WTC11 (cell line): Measurements from ENCODE around the gene VSTM2L. TPM values are rescaled to one million over a fixed set of nuclear protein-coding genes. Genes with fewer than 3 reads are reported as not detected.

Experiments
- ATAC-seq: fragments of 200-7000 bp; cut with Tn5 transposase; 2 replicates; pipeline ENCODE4 v1.10.0; 2021; ENCODE audit warnings: mild to moderate bottlenecking, moderate library complexity
- CTCF ChIA-PET: fragments of 300-600 bp; sonication (Branson Sonifier 250); formaldehyde crosslinking; loops from one replicate; lab custom pipeline; 2021; ENCODE audit warnings: antibody characterized with exemption; lab: Charles Lee
- POLR2A ChIA-PET: fragments of 350-600 bp; sonication (Branson Sonifier 250); formaldehyde crosslinking; loops from one replicate; lab custom pipeline; 2021; ENCODE audit warnings: antibody characterized with exemption; lab: Charles Lee
- DNase-seq: peaks from one replicate; pipeline ENCODE4 v3.0.0; 2021; ENCODE audit warnings: low spot score
- H3K27ac Mint-ChIP-seq: 2 replicates; pipeline ENCODE4 v1.8.0; 2021; ENCODE audit warnings: mixed read lengths
- H3K27me3 Mint-ChIP-seq: 2 replicates; pipeline ENCODE4 v1.8.0; 2021; ENCODE audit warnings: low read depth, mild to moderate bottlenecking, moderate library complexity, mixed read lengths
- H3K36me3 Mint-ChIP-seq: 2 replicates; pipeline ENCODE4 v1.8.0; 2021; ENCODE audit warnings: mixed read lengths
- H3K4me1 Mint-ChIP-seq: 2 replicates; pipeline ENCODE4 v1.8.0; 2022; ENCODE audit warnings: mixed read lengths
- H3K4me3 Mint-ChIP-seq: 2 replicates; pipeline ENCODE4 v1.8.0; 2021; ENCODE audit warnings: mild to moderate bottlenecking, moderate library complexity, mixed read lengths
- H3K9me3 Mint-ChIP-seq: 2 replicates; pipeline ENCODE4 v1.8.0; 2021; ENCODE audit warnings: mixed read lengths
- ARID4B ChIP-seq: sonication (generic); formaldehyde crosslinking; IDR thresholded peaks from 2 replicates; pipeline ENCODE4 v1.8.0; 2023; ENCODE audit warnings: missing genetic modification reagents, mild to moderate bottlenecking, borderline replicate concordance
- E2F5 ChIP-seq: sonication (generic); formaldehyde crosslinking; IDR thresholded peaks from 2 replicates; pipeline ENCODE4 v1.8.1; 2022; ENCODE audit warnings: mild to moderate bottlenecking, moderate library complexity, missing genetic modification reagents
- GTF2I ChIP-seq: fragments of 250-450 bp; sonication (Bioruptor Pico); conservative IDR thresholded peaks from 2 replicates; pipeline ENCODE4 v1.4.0; 2021; ENCODE audit warnings: mild to moderate bottlenecking
- MAX ChIP-seq: sonication (generic); formaldehyde crosslinking; IDR thresholded peaks from 2 replicates; pipeline ENCODE4 v1.8.0; 2022; ENCODE audit warnings: mild to moderate bottlenecking, missing genetic modification reagents
- PRDM15 ChIP-seq: sonication (generic); formaldehyde crosslinking; IDR thresholded peaks from 2 replicates; pipeline ENCODE4 v1.8.0; 2022; ENCODE audit warnings: missing genetic modification reagents
- TEAD4 ChIP-seq: sonication (generic); formaldehyde crosslinking; IDR thresholded peaks from 2 replicates; pipeline ENCODE4 v1.8.0; 2022; ENCODE audit warnings: mild to moderate bottlenecking, missing genetic modification reagents
- ZNF121 ChIP-seq: sonication (generic); formaldehyde crosslinking; IDR thresholded peaks from 2 replicates; pipeline ENCODE4 v1.8.0; 2023; ENCODE audit warnings: missing genetic modification reagents
- ZNF219 ChIP-seq: sonication (generic); formaldehyde crosslinking; IDR thresholded peaks from 2 replicates; pipeline ENCODE4 v1.8.0; 2023; ENCODE audit warnings: missing genetic modification reagents, mild to moderate bottlenecking, borderline replicate concordance
- ZNF416 ChIP-seq: fragments of 250-450 bp; sonication (Bioruptor Pico); IDR thresholded peaks from 2 replicates; pipeline ENCODE4 v1.9.0; 2021; ENCODE audit warnings: mild to moderate bottlenecking, inconsistent platforms
- total RNA-seq: library from RNA; stranded (reverse); gene quantifications from 3 replicates; pipeline ENCODE4 v1.2.3, GENCODE V29; 2021
- TF ChIP-seq, protein P1 (sequence below): fragments of 200-600 bp; IDR thresholded peaks from 2 replicates; pipeline ENCODE4 v1.8.0; 2022; ENCODE audit warnings: antibody characterized with exemption
- TF ChIP-seq, protein P2 (sequence below): sonication (generic); formaldehyde crosslinking; IDR thresholded peaks from 2 replicates; pipeline ENCODE4 v1.8.0; 2022; ENCODE audit warnings: mild to moderate bottlenecking, missing genetic modification reagents

The VSTM2L gene
- total RNA-seq, 1 experiment from 2014 or later: 1.9 TPM

DNA sequence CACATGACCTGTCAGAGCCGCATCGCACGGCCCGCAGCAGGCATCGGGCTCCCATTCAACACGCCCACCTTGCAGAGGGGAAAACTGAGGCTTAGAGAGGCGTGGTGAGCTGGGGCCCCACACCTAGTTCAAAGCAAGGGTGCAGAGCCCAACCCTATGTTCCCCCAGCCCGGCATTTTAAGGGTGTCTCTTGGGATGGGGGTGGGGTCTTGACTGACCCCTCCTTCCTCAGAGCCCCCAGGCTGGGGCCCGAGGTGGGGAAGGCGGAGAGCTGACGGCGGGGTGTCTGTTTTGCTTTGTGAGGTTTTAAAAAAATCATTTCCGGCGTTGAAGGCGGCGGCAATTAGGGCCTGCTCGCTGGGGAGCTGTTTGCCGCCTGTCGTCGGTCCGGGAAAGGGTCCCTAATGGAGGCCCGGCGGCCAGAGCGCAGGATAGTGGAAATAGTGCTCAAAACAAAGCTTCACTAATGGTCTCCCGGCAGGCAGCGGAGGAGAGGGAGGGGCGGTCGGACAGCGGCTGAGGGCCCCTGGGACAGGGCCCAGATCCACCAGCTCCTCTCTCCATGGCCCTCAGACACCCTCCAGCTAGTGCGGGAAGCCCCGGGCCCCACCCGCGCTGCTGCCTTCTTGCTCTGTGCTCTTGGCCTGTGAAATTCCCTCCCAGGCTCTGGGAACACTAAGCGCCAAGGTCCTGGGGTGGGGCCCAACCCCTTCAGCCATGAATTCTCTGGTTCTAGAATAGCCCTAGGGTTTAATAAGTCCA lies 11.9 kb downstream of the VSTM2L start (continued):
- TF ChIP-seq ARID4B (CRISPR knock-in tag): no peak
- TF ChIP-seq ZNF416: no peak
- TF ChIP-seq, protein P1, sequence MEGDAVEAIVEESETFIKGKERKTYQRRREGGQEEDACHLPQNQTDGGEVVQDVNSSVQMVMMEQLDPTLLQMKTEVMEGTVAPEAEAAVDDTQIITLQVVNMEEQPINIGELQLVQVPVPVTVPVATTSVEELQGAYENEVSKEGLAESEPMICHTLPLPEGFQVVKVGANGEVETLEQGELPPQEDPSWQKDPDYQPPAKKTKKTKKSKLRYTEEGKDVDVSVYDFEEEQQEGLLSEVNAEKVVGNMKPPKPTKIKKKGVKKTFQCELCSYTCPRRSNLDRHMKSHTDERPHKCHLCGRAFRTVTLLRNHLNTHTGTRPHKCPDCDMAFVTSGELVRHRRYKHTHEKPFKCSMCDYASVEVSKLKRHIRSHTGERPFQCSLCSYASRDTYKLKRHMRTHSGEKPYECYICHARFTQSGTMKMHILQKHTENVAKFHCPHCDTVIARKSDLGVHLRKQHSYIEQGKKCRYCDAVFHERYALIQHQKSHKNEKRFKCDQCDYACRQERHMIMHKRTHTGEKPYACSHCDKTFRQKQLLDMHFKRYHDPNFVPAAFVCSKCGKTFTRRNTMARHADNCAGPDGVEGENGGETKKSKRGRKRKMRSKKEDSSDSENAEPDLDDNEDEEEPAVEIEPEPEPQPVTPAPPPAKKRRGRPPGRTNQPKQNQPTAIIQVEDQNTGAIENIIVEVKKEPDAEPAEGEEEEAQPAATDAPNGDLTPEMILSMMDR: no peak
- TF ChIP-seq MAX (CRISPR knock-in tag): 0 out of 2 replicates have a peak, but pooled peaks have one; percentile 13

- H3K36me3 Mint-ChIP-seq: no peaks in the 10 kb centered on the region
- peak; percentile 2 for ATAC-seq
- H3K27me3 Mint-ChIP-seq: peaks cover 37% of the 10 kb centered on the region
- H3K27ac Mint-ChIP-seq: no peak overlapping the region
- CTCF ChIA-PET: interaction anchor here (0.6 to 2.1 kb wide), 22 partner anchors 9 to 441 kb away, joined by 3 to 17 read pairs (median 4); partner anchors contain the start of gene VSTM2L
- POLR2A ChIA-PET: interaction anchor here (0.6 kb wide), 1 partner anchor 969 kb away, joined by 5 read pairs; no protein-coding TSS in a partner anchor
- no peak for DNase-seq
- TF ChIP-seq GTF2I (peak; percentile 39; the same call in 1 of the 2 replicates), ZNF219 (CRISPR knock-in tag) (no peak), PRDM15 (CRISPR knock-in tag) (peak; percentile 83)
- H3K4me3 Mint-ChIP-seq: peak overlapping the region; percentile 76
- no peaks in the 10 kb centered on the region for H3K9me3 Mint-ChIP-seq
- H3K4me1 Mint-ChIP-seq: peaks cover 67% of the 10 kb centered on the region
Observed at GRCh38 chr20:37915434-37915787, 12.5 kb downstream of the VSTM2L start.

DNA sequence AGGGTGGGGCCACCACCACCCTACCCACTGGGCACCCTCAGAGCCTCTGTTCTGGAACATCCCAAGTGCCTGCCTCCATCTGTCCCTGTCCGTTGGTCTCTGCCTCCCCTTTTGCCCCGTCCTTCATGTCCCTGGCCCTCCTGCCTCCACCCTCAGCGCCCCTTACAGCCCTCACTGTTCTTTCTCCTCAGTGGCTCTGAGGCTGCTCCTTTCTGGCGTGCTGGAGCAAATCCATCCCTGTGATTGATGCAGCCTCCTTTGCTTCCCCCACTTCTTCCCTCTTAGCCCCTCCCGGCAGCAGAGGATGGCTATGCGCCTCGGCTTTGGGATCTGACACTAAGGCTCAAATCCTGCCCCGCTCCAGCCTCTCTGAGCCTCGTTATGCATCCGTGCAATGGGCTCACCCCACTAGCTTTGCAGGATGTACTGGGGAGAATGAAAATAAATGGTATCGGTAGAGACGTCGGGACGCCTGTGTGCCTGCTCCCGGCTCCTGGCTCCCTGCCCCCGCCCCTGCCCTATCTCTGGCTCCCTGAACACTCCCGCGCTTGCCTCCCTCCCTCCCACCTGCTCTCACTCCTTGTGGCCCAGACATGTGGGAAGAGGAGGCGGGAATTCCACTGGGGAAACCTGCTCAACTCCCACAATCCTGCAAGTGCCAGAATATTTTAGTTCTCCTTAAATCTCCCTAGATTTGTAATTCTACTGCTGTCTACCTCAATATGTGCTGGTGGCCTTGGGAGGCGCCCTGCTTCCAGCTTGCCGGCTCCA lies 13.1 kb downstream of the VSTM2L start:
- Mint-ChIP-seq H3K27ac (no peak overlapping the region), H3K36me3 (no peaks in the 10 kb centered on the region), H3K27me3 (peaks cover 37% of the 10 kb centered on the region), H3K4me1 (peaks cover 67% of the 10 kb centered on the region), H3K9me3 (no peaks in the 10 kb centered on the region), H3K4me3 (peak overlapping the region; percentile 76)
- DNase-seq (peak; percentile 54), ATAC-seq (peak; percentile 5; the same call in 1 of the 2 replicates)
- TF ChIP-seq, protein P2, sequence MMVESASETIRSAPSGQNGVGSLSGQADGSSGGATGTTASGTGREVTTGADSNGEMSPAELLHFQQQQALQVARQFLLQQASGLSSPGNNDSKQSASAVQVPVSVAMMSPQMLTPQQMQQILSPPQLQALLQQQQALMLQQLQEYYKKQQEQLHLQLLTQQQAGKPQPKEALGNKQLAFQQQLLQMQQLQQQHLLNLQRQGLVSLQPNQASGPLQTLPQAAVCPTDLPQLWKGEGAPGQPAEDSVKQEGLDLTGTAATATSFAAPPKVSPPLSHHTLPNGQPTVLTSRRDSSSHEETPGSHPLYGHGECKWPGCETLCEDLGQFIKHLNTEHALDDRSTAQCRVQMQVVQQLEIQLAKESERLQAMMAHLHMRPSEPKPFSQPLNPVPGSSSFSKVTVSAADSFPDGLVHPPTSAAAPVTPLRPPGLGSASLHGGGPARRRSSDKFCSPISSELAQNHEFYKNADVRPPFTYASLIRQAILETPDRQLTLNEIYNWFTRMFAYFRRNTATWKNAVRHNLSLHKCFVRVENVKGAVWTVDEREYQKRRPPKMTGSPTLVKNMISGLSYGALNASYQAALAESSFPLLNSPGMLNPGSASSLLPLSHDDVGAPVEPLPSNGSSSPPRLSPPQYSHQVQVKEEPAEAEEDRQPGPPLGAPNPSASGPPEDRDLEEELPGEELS: 0 out of 2 replicates have a peak, but pooled peaks have one; percentile 46
- 0 out of 2 replicates have a peak, but pooled peaks have one; percentile 25 for TF ChIP-seq E2F5 (CRISPR knock-in tag)
- TF ChIP-seq ZNF121 (CRISPR knock-in tag): peak; percentile 99
- TF ChIP-seq TEAD4 (CRISPR knock-in tag): no peak
- TF ChIP-seq GTF2I: 0 out of 2 replicates have a peak, but pooled peaks have one; percentile 21
- ChIA-PET POLR2A (interaction anchor here (0.6 kb wide), 1 partner anchor 969 kb away, joined by 5 read pairs; no protein-coding TSS in a partner anchor), CTCF (interaction anchor here (0.9 to 2.1 kb wide), 16 partner anchors 8 to 372 kb away, joined by 3 to 17 read pairs (median 5); partner anchors contain the start of gene VSTM2L)
